ENCODE results near the gene SPEN. TPM values are rescaled to one million over a fixed set of nuclear protein-coding genes. Genes with fewer than 3 reads are reported as not detected.
A peak's percentile ranks its signal among the peaks of the same experiment; 100 is the strongest.

The SPEN gene
- total and polyA plus RNA-seq, 10 of the 15 experiments (the other 5 are each of a cell fraction or from before 2014, with no cell fraction given), result 5.2 to 58.7 (median 20.1) TPM

DNA sequence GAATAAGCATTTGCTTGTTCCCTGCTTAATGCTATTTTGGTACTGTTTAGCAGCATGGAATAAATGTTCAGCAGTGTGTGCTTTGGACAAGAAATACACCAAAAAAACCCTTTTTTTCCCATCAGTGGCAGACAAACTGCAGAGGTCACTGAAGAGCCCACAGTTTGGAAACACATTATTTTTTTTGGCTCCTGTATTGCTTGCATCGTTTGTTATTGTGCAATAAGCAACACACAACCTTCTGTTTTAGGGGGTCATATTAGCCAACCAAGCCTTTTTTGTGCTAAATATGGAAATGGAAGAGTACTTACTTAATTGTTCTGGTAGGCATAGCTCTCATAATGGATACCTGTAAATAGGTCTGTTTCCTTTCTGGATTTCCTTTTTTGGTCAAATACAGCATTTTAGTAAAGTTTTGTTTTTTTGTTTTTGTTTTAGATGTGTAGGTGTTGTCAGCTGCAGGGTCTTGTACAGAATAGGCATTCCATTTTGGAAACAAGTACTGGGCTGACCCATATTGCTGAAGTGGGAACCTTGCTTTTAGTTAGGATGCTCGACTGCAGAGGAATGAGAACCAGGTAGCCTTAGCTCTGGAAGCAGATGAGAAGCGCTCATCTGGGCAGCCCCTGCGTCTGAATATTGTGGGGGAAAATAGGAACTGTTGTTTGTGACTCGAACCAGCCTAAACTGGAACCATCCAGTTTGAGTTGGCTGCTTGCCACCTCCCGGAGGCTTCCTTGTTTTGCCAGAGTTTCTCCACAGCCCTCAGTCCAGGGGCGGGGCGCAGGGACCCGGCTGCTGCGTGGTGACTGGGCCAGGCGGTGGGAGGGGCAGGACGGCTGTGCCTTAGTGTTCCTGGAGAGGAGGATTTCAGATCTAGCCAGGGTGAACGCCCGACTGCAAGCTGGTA, 38.4 kb downstream of the SPEN start (continued):
- no peak for TF ChIP-seq NR2C2 (IDR thresholded peaks at IDR 0.05; ENCODE audit: borderline replicate concordance, control insufficient read depth, insufficient read length, low read depth)
- TF ChIP-seq, protein P1, sequence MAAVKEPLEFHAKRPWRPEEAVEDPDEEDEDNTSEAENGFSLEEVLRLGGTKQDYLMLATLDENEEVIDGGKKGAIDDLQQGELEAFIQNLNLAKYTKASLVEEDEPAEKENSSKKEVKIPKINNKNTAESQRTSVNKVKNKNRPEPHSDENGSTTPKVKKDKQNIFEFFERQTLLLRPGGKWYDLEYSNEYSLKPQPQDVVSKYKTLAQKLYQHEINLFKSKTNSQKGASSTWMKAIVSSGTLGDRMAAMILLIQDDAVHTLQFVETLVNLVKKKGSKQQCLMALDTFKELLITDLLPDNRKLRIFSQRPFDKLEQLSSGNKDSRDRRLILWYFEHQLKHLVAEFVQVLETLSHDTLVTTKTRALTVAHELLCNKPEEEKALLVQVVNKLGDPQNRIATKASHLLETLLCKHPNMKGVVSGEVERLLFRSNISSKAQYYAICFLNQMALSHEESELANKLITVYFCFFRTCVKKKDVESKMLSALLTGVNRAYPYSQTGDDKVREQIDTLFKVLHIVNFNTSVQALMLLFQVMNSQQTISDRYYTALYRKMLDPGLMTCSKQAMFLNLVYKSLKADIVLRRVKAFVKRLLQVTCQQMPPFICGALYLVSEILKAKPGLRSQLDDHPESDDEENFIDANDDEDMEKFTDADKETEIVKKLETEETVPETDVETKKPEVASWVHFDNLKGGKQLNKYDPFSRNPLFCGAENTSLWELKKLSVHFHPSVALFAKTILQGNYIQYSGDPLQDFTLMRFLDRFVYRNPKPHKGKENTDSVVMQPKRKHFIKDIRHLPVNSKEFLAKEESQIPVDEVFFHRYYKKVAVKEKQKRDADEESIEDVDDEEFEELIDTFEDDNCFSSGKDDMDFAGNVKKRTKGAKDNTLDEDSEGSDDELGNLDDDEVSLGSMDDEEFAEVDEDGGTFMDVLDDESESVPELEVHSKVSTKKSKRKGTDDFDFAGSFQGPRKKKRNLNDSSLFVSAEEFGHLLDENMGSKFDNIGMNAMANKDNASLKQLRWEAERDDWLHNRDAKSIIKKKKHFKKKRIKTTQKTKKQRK (IDR thresholded peaks at IDR 0.05; ENCODE audit: low read depth, low read length), result no peak

DNA sequence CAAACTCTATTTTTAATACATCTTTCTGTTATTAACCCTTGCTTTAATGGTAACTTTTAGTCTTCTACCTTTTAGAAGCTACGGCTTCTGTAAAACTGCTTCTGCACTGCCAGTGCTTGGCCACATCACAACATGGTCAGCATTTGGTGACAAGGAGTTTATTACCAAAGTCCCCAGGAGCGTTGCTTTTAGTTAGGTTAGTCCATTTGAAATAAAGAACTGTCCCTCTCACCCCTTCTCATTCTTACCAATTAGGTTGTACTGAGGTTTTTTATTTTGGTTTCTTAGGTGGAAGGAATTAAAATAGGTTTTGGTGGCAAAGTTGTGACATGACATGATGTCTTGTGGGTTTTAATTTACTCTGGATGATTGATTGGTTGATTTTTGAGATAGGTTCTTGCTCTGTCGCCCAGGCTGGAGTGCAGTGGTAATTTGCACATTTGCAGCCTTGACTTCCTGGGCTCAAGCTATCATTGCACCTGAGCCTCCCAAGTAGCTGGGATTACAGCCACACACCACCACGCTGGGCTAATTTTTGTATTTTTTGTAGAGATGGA, 39.2 kb downstream of the SPEN start:
- Histone ChIP-seq H3K27me3 (replicated peaks in 1 of 2; ENCODE audit: control insufficient read depth in 2 of 2, insufficient read depth in 2 of 2, low read length in 1 of 2) (no peaks in the 10 kb centered on the region), H3K36me3 (ENCODE audit: control insufficient read depth in 2 of 2, insufficient read depth in 2 of 2, low read length in 1 of 2) (peaks cover 3 to 12% of the 10 kb centered on the region in 2 experiments; a peak in 3 of 4 replicates), H3K27ac (ENCODE audit: control insufficient read depth, insufficient read depth) (peak overlapping the region; percentile 87), H2AFZ (ENCODE audit: control insufficient read depth, low read depth, low read length) (no peak overlapping the region), H3K9ac (ENCODE audit: control insufficient read depth, insufficient read depth, low read length) (peak overlapping the region; percentile 74), H3K9me3 (replicated peaks; ENCODE audit: control insufficient read depth, insufficient read depth, low read length) (no peaks in the 10 kb centered on the region), H4K20me1 (ENCODE audit: control insufficient read depth, insufficient read depth) (no peaks in the 10 kb centered on the region), H3K79me2 (ENCODE audit: control insufficient read depth, insufficient read depth, low read length) (peaks cover 91% of the 10 kb centered on the region), H3K4me3 (peak overlapping the region; percentile 46; the same call in 1 of the 2 replicates), H3K4me1 (ENCODE audit: control insufficient read depth, insufficient read depth, low read length) (peaks cover 24% of the 10 kb centered on the region), H3K4me2 (ENCODE audit: control insufficient read depth, insufficient read depth) (peak overlapping the region; percentile 99)
- TF ChIP-seq, protein P2, sequence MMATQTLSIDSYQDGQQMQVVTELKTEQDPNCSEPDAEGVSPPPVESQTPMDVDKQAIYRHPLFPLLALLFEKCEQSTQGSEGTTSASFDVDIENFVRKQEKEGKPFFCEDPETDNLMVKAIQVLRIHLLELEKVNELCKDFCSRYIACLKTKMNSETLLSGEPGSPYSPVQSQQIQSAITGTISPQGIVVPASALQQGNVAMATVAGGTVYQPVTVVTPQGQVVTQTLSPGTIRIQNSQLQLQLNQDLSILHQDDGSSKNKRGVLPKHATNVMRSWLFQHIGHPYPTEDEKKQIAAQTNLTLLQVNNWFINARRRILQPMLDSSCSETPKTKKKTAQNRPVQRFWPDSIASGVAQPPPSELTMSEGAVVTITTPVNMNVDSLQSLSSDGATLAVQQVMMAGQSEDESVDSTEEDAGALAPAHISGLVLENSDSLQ (IDR thresholded peaks at IDR 0.05), result peak; percentile 79
- TF ChIP-seq BHLHE40 (IDR thresholded peaks at IDR 0.05; ENCODE audit: borderline replicate concordance in 1 of 2, low read depth in 2 of 2, low read length in 1 of 2) (no peak), ESRRA (IDR thresholded peaks at IDR 0.05; ENCODE audit: low read length) (no peak), RUNX3 (IDR thresholded peaks at IDR 0.05; ENCODE audit: low read length) (peak; percentile 10; the same call in 1 of the 2 replicates)
- TF ChIP-seq, protein P3, sequence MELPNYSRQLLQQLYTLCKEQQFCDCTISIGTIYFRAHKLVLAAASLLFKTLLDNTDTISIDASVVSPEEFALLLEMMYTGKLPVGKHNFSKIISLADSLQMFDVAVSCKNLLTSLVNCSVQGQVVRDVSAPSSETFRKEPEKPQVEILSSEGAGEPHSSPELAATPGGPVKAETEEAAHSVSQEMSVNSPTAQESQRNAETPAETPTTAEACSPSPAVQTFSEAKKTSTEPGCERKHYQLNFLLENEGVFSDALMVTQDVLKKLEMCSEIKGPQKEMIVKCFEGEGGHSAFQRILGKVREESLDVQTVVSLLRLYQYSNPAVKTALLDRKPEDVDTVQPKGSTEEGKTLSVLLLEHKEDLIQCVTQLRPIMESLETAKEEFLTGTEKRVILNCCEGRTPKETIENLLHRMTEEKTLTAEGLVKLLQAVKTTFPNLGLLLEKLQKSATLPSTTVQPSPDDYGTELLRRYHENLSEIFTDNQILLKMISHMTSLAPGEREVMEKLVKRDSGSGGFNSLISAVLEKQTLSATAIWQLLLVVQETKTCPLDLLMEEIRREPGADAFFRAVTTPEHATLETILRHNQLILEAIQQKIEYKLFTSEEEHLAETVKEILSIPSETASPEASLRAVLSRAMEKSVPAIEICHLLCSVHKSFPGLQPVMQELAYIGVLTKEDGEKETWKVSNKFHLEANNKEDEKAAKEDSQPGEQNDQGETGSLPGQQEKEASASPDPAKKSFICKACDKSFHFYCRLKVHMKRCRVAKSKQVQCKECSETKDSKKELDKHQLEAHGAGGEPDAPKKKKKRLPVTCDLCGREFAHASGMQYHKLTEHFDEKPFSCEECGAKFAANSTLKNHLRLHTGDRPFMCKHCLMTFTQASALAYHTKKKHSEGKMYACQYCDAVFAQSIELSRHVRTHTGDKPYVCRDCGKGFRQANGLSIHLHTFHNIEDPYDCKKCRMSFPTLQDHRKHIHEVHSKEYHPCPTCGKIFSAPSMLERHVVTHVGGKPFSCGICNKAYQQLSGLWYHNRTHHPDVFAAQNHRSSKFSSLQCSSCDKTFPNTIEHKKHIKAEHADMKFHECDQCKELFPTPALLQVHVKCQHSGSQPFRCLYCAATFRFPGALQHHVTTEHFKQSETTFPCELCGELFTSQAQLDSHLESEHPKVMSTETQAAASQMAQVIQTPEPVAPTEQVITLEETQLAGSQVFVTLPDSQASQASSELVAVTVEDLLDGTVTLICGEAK (IDR thresholded peaks at IDR 0.05; ENCODE audit: borderline replicate concordance), result no peak
- WGBS (ENCODE audit: insufficient coverage, insufficient replicate concordance, low lambda C conversion rate, missing lambda C conversion rate), result 74% methylated on average over 4 of the region's 4 CpGs
- RAD21 ChIA-PET (ENCODE audit: unreplicated experiment), result interaction anchor here (0.9 to 1.9 kb wide), 4 partner anchors 10 to 71 kb away, joined by 3 to 7 read pairs (median 4); no protein-coding TSS in a partner anchor
- DNase-seq (ENCODE audit: low read depth, low spot score) (no peak), ATAC-seq (peak; percentile 31), FAIRE-seq (no peak)
- SMC1A ChIA-PET (ENCODE audit: uncharacterized antibody, unreplicated experiment), result interaction anchor here (0.6 to 2.3 kb wide), 13 partner anchors 9 to 71 kb away, joined by 3 to 8 read pairs (median 4); partner anchors contain the start of gene SPEN
- in situ Hi-C loops (cut with MboI) (no loop called here), intact Hi-C loops (cut with micrococcal nuclease; ENCODE audit: unreplicated experiment) (no loop called here)
- CTCF ChIA-PET, result interaction anchor here (0.7 to 1.8 kb wide), 7 partner anchors 11 to 71 kb away, joined by 3 to 10 read pairs (median 3); no protein-coding TSS in a partner anchor
- POLR2A ChIA-PET, result interaction anchor here (0.6 to 1.9 kb wide), 6 partner anchors 35 to 90 kb away, joined by 3 to 4 read pairs (median 4); no protein-coding TSS in a partner anchor
- BruUV-seq (replicated peaks), result no TSS peak
